ENCODE results near the gene RBM26. TPM values are rescaled to one million over a fixed set of nuclear protein-coding genes. Genes with fewer than 3 reads are reported as not detected.
A peak's percentile ranks its signal among the peaks of the same experiment; 100 is the strongest.

RBM26 gene, protein sequence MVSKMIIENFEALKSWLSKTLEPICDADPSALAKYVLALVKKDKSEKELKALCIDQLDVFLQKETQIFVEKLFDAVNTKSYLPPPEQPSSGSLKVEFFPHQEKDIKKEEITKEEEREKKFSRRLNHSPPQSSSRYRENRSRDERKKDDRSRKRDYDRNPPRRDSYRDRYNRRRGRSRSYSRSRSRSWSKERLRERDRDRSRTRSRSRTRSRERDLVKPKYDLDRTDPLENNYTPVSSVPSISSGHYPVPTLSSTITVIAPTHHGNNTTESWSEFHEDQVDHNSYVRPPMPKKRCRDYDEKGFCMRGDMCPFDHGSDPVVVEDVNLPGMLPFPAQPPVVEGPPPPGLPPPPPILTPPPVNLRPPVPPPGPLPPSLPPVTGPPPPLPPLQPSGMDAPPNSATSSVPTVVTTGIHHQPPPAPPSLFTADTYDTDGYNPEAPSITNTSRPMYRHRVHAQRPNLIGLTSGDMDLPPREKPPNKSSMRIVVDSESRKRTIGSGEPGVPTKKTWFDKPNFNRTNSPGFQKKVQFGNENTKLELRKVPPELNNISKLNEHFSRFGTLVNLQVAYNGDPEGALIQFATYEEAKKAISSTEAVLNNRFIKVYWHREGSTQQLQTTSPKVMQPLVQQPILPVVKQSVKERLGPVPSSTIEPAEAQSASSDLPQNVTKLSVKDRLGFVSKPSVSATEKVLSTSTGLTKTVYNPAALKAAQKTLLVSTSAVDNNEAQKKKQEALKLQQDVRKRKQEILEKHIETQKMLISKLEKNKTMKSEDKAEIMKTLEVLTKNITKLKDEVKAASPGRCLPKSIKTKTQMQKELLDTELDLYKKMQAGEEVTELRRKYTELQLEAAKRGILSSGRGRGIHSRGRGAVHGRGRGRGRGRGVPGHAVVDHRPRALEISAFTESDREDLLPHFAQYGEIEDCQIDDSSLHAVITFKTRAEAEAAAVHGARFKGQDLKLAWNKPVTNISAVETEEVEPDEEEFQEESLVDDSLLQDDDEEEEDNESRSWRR
- 69.6 TPM for total RNA-seq

DNA sequence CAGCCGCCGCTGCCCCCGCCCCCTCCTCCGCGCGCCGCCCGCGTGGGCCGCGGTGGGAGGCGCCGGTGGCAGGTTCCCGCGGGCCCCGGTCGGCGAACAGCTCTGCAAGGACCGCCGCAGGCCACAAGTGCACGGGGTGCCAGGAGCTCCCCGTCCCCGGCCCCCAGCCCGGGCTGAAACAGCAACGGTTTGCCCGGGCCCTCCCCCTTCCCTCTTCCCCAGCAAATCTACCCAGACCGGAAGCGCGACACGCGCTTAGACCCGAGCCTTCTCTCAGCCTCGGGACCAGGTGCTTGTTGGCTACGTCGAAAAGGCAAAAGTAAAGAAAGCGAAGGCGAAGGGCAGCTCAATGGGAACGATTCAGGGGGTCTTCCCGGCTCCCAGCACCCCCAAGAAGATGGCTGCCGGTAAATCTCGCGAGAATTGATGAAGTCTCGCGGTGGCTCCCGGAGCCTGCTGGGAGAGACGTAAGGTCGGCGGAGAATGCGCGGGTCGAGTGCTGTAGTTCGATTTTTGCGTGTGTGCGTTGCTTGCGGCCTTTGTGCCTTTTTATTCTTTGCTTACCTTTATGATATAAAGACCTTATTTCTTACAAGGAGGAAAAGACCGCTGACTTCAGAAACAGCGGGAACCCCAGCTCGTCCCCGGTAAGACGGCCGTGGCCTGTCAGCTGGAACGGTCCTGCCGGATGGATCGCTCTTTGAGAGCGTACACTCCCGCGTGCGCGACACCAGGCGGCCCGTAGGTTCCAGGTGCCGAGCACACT is at the start of gene RBM26:
RBM26 (minus strand) TSS at position 425 of the 766 bp plus-strand sequence. CDS start 481 bp downstream, outside the sequence.
- peak; percentile 96 for DNase-seq (ENCODE audit: low spot score)

DNA sequence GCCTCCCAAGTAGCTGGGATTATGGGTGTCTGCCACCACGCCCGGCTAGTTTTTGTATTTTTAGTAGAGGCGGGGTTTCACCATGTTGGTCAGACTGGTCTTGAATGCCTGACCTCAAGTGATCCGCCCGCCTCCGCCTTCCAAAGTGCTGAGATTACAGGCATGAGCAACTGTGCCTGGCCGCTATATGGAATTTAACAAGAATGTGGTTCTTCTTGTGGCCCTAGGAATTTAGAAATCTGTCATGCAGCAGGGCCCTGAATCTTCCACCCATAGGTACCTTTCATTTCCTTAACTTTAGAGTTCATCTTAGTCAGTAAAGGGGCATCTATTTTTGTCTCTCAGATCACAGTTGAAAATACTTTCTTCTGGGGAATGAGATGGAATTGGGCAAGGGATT is 49.3 kb upstream of the RBM26 start:
- no peak for DNase-seq (ENCODE audit: low spot score)

DNA sequence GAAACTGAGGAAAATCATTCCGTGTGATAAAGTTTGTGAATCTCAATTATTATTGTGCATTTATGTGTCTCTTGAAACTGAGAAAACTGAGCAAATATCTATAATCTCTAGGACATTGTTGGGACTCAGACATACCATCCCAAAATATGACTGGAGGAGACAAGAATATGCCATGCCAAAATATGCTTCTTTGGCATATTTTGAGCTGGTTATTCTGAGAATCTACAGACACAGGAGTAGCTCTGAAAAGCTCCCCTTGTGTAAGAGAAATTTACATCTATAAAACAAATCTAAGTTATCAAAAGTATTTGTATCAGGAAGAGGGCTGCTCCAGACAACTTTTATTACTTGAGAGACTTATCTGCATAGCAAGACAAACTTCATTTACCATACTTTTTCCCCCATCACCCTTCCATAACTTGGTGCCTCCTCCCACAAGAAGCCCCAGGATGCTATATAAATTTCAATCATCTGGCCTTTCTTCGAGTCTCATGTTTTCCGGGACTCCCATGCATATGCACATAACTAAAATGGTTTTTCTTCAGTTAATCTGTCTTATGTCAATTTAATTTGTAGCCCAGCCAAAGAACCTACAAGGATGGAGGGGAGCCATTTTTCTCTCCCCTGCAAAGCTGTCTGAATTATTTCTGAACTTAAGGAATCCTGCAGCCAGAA is 46.3 kb upstream of the RBM26 start:
- DNase-seq (ENCODE audit: low spot score), result no peak

DNA sequence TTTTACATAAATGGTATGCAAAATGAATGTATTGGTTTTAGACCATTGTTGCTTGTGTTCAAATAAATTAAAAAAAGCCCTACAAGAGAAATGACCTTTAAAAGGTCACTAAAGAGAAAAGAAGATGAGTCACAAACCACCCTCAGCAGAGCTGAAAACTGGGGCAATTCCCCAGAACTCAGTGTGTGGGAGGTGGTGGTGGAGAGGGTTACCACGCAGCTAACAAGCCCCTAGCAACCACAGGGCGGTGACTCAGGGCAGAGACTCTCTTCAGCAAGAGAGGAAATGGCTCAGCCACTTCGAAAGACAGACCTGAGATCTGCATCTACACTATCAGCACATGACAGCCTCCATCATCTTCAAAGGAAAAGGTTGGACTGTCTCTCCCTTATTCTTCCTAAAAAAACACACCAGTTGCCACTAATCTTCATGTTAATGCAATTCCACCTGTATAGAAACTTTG is 45.5 kb upstream of the RBM26 start:
- DNase-seq (ENCODE audit: low spot score), result no peak

DNA sequence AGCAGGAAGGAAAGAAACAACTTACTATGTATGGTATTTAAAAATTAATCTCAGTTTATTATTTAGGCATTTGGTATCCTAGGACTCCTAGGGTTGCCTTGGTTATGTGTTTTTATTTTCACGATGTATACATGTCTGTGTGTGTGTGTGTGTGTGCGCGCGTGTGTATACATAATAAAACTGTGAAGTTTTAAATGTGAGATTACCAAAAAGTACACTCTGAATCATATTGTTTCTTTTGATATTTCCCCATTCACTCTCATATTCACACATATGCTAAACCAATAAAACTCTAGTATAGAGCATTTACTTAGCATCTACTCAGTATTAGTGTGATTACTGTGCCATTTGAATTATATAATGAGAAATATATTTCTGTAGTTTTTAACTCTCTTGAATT is 44.1 kb upstream of the RBM26 start:
- DNase-seq (ENCODE audit: low spot score), result no peak

DNA sequence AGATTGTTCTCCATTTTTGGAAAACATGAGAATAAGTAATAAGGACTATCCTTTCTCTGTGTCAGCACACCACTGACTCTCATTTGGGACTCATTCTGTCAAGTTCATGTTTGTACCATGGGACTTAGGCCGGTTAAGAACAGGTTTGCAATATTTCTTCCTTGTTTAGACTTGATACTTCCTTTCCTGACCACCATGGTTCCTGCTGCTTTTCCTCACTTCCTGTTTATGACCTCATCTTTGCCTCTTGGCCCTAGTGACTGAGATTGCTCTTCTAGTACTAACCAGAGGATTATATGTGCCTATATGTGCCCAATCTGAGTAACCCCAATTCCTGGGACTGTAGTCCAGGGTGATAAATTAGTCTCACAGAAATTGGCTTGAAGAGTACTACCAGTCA is 42.4 kb upstream of the RBM26 start:
- DNase-seq (ENCODE audit: low spot score), result no peak

DNA sequence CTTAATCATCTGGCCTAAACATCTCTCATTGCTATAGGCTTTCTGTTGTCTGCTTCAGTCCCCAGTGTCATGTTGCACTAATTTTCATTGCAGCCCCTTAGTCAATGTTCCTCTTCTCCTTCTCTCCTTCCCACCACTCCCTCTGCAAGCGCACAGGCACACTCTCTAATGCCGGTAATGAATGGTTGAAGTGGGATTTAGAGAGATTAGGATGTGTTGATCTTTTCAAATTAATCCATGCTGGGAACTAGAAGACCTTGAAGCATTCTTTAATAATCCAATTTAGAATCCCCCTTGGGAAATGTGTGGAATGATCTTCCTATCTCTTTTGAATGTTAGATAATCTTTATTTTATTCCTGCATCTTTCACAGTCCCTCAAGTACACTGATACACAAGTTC is 41.7 kb upstream of the RBM26 start:
- DNase-seq (ENCODE audit: low spot score), result no peak

- no peak for DNase-seq (ENCODE audit: low spot score)
Measured at GRCh38 chr13:79447141-79447540, 41.1 kb upstream of the RBM26 start.

DNA sequence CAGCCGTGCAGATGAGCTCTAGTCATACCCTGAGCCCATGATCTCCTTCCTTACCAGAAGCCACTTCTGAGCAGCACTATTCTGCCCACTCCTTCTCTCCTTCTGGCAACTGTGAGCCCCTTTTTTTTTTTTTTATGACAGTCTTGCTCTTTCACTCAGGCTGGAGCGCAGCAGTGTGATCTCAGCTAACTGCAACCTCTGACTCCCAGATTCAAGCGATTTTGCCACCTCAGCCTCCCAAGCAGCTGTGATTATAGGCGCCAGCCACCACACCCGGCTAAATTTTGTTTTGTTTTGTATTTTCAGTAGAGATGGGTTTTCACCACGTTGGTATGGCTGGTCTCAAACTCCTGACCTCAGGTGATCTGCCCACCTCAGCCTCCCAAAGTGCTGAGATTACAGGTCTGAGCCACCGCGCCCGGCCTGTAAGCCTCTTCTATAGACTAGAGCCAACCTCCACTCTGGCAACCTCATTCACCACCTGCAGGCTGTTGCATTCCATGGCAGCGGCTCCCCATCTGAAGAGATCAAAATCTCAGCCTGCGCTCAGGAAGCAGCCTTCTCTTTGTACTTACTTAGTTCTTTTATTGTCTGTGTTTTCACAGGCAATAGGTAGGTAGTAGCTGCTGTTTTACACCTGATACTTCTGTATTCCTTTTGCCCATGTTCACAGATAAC is 40.1 kb upstream of the RBM26 start:
- no peak for DNase-seq (ENCODE audit: low spot score)

- no peak for DNase-seq (ENCODE audit: low spot score)
Measured at GRCh38 chr13:79442706-79443105, 36.7 kb upstream of the RBM26 start.

DNA sequence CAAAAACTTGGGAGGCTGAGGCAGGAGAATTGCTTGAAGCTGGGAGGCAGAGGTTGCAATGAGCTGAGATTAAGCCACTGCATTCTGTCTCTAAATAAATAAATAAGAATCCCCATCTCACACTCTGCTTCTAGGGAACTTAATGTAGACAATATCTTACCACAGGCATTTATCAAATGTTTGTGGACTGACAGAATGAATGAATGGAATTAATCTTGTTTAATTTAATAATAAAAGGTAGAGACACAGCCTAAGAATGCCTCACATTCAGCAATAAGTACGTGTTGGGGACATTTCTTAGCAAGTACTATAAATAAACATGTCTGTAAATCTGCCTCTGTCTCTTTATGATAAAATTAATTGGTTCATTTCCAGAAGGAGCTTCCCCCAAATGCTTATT is 36.2 kb upstream of the RBM26 start:
- DNase-seq (ENCODE audit: low spot score), result no peak

GRCh38 chr13:79440958-79441528 is 35.0 kb upstream of the RBM26 start:
- DNase-seq (ENCODE audit: low spot score), result no peak

DNA sequence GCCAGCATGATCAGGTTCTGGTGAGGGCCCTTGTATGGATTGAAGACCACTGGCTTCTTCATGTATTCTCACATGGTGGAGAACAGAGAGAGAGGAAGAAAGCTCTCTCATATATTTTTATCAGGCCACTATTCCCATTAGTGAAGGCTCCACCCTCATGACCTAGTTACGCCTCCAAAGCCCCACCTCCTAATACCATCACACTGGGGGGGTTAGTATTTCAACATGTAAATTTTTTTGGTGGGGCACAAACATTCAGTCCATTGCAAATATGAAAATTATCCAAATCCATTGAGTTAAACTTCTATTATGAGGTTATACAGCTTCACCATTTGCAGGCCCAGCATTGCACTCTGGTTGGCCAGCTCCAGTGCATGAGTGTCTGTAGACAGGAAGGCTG is 33.2 kb upstream of the RBM26 start:
- DNase-seq (ENCODE audit: low spot score), result no peak

DNA sequence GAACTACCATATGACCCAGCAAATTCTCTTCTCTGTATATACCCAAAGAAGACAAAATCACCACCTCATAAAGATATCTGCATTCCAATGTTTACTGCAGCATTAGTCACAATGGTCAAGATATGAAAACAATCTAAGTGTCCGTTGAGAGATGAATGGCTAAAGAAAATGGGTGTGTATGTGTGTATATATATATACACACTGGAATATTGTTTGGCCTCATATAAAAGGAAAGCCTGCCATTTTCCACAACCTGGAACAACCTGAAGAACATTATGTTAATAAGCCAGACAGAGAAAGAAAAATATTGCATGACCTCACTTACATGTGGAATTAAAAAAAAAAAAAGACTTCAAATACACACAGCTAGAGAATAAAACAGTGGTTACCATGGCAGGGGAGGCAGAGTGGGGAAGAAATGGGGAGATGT is 29.5 kb upstream of the RBM26 start:
- no peak for DNase-seq (ENCODE audit: low spot score)

DNA sequence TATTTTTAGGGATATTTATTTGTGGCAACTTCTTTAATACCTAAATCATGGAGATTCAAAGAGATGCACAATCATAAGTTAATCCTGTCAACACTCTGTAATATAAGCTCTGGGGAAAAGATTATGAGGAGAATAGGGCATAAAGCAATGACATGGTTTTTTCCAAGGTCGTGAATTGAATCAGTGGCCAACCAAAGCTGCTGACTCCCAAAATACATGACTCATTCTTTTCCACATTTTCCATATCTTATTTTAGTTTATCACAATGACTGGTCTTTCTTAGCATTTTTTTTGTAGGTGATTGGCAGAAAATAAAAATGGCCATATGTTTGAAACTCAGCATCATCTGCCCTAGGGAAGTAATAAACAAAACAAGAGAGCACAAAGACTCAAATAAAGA is 28.5 kb upstream of the RBM26 start:
- DNase-seq (ENCODE audit: low spot score), result no peak

GRCh38 chr13:79432992-79433391 is 26.9 kb upstream of the RBM26 start:
- DNase-seq (ENCODE audit: low spot score), result no peak

- DNase-seq (ENCODE audit: low spot score), result no peak
Measured at GRCh38 chr13:79432086-79432485, 26.0 kb upstream of the RBM26 start.

- no peak for DNase-seq (ENCODE audit: low spot score)
Measured at GRCh38 chr13:79429309-79429708, 23.3 kb upstream of the RBM26 start.

GRCh38 chr13:79427883-79428282 is 21.8 kb upstream of the RBM26 start:
- no peak for DNase-seq (ENCODE audit: low spot score)

- DNase-seq (ENCODE audit: low spot score), result no peak
Measured at GRCh38 chr13:79427265-79427664, 21.2 kb upstream of the RBM26 start.
